OCI-LY7 (cell line): ENCODE data around the gene DRC7.

ENCODE experiments used
- EZH2phosphoT487 ChIP-seq: fragments of 200-600 bp; sonication (generic); IDR thresholded peaks from 2 replicates; pipeline ENCODE4 v1.6.1; 2018; ENCODE audit warnings: low read depth, borderline replicate concordance, mild to moderate bottlenecking, mixed run types, antibody characterized with exemption, low read length, moderate library complexity, mixed read lengths
- TF ChIP-seq, protein P1 (sequence below): fragments of 200-600 bp; sonication (generic); conservative IDR thresholded peaks from 2 replicates; pipeline ENCODE4 v1.5.1; 2014; ENCODE audit warnings: mild to moderate bottlenecking, antibody characterized with exemption, low read length, moderate library complexity, mixed read lengths

DNA sequence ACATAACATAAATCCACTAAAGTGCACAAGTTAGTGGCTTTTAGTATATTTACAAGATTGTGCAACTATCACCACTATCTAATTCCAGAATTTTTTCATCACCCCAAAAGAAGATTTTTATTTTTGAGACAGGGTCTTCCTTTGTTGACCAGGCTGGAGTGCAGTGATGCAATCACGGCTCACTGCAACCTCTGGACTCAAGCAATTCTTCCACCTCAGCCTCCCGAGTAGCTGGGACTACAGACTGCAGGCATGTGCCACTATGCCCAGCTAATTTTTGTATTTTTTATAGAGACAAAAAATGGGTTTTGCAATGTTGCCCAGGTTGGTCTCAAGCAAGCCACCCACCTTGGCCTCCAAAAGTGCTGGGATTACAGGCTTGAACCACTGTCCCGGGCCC lies 15.1 kb downstream of the DRC7 start:
- TF ChIP-seq, protein P1, sequence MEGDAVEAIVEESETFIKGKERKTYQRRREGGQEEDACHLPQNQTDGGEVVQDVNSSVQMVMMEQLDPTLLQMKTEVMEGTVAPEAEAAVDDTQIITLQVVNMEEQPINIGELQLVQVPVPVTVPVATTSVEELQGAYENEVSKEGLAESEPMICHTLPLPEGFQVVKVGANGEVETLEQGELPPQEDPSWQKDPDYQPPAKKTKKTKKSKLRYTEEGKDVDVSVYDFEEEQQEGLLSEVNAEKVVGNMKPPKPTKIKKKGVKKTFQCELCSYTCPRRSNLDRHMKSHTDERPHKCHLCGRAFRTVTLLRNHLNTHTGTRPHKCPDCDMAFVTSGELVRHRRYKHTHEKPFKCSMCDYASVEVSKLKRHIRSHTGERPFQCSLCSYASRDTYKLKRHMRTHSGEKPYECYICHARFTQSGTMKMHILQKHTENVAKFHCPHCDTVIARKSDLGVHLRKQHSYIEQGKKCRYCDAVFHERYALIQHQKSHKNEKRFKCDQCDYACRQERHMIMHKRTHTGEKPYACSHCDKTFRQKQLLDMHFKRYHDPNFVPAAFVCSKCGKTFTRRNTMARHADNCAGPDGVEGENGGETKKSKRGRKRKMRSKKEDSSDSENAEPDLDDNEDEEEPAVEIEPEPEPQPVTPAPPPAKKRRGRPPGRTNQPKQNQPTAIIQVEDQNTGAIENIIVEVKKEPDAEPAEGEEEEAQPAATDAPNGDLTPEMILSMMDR = no peak
- TF ChIP-seq EZH2phosphoT487 = no peak
